H9 (cell line): ENCODE measurements around the gene F10. TPM values are rescaled to one million over a fixed set of nuclear protein-coding genes. Genes with fewer than 3 reads are reported as not detected.

Source experiments
- DNase-seq: peaks from one replicate; pipeline ENCODE4 v3.0.0-alpha.2; 2017
- H2AFZ ChIP-seq: one replicate; pipeline ENCODE4 v1.6.1; 2013; ENCODE audit warnings: mild to moderate bottlenecking, low read length, control low read depth, moderate library complexity
- H2AK5ac ChIP-seq: 2 replicates; pipeline ENCODE4 v1.6.1; 2013; ENCODE audit warnings: low read length, control low read depth, mixed read lengths; ENCODE audit not compliant: insufficient read length
- H2BK120ac ChIP-seq: one replicate; pipeline ENCODE4 v1.6.1; 2013; ENCODE audit warnings: low read depth, mild to moderate bottlenecking, low read length, control low read depth, inconsistent platforms; ENCODE audit not compliant: poor library complexity, severe bottlenecking
- H2BK12ac ChIP-seq: 2 replicates; pipeline ENCODE4 v1.6.1; 2013; ENCODE audit warnings: low read length, control low read depth, mixed read lengths, low read depth; ENCODE audit not compliant: insufficient read length
- H2BK15ac ChIP-seq: 2 replicates; pipeline ENCODE4 v1.6.1; 2013; ENCODE audit warnings: low read depth, low read length, control low read depth
- H2BK20ac ChIP-seq: one replicate; pipeline ENCODE4 v1.6.1; 2013; ENCODE audit warnings: low read depth, mild to moderate bottlenecking, low read length, control low read depth, inconsistent platforms; ENCODE audit not compliant: poor library complexity, severe bottlenecking
- H2BK5ac ChIP-seq: 2 replicates; pipeline ENCODE4 v1.6.1; 2013; ENCODE audit warnings: low read length, control low read depth, mixed read lengths; ENCODE audit not compliant: insufficient read length
- H3K14ac ChIP-seq: 2 replicates; pipeline ENCODE4 v1.6.1; 2013; ENCODE audit warnings: low read length, control low read depth; ENCODE audit not compliant: insufficient read depth
- H3K18ac ChIP-seq: 2 replicates; pipeline ENCODE4 v1.6.1; 2013; ENCODE audit warnings: low read depth, mild to moderate bottlenecking, mixed read lengths, low read length, control low read depth; ENCODE audit not compliant: insufficient read length
- H3K23ac ChIP-seq: 2 replicates; pipeline ENCODE4 v1.6.1; 2013; ENCODE audit warnings: low read length, control low read depth, mixed read lengths, low read depth; ENCODE audit not compliant: insufficient read length
- H3K23me2 ChIP-seq: 2 replicates; pipeline ENCODE4 v1.6.1; 2013; ENCODE audit warnings: low read depth, mild to moderate bottlenecking, mixed read lengths, low read length, control low read depth; ENCODE audit not compliant: insufficient read length, poor library complexity, severe bottlenecking
- H3K27ac ChIP-seq: 2 replicates; pipeline ENCODE4 v1.5.1; 2013; ENCODE audit warnings: low read length, control low read depth, mixed read lengths, low read depth; ENCODE audit not compliant: insufficient read length
- H3K27me3 ChIP-seq: 2 replicates; pipeline ENCODE4 v1.6.1; 2013; ENCODE audit warnings: low read length, control low read depth, inconsistent platforms; ENCODE audit not compliant: insufficient read depth
- H3K4ac ChIP-seq: 2 replicates; pipeline ENCODE4 v1.6.1; 2013; ENCODE audit warnings: low read depth, mild to moderate bottlenecking, control low read depth, inconsistent platforms, low read length, moderate library complexity
- H3K4me1 ChIP-seq: 2 replicates; pipeline ENCODE4 v1.6.1; 2013; ENCODE audit warnings: low read length, control low read depth, inconsistent platforms; ENCODE audit not compliant: insufficient read depth
- H3K4me2 ChIP-seq: 2 replicates; pipeline ENCODE4 v1.6.1; 2013; ENCODE audit warnings: low read length, control low read depth, mixed read lengths; ENCODE audit not compliant: insufficient read length, insufficient read depth
- H3K56ac ChIP-seq: 2 replicates; pipeline ENCODE4 v1.6.1; 2013; ENCODE audit warnings: low read depth, mild to moderate bottlenecking, mixed read lengths, low read length, control low read depth; ENCODE audit not compliant: insufficient read length
- H3K79me1 ChIP-seq: 2 replicates; pipeline ENCODE4 v1.6.1; 2013; ENCODE audit warnings: low read depth, mild to moderate bottlenecking, moderate library complexity, low read length, control low read depth, inconsistent platforms; ENCODE audit not compliant: insufficient read depth, poor library complexity, severe bottlenecking
- H3K79me2 ChIP-seq: 2 replicates; pipeline ENCODE4 v1.6.1; 2013; ENCODE audit warnings: low read length, control low read depth, inconsistent platforms; ENCODE audit not compliant: insufficient read depth
- H3K9ac ChIP-seq: 2 replicates; pipeline ENCODE4 v1.6.1; 2013; ENCODE audit warnings: low read length, control low read depth, mixed read lengths; ENCODE audit not compliant: insufficient read length; ENCODE audit errors: extremely low read depth
- H3K9me3 ChIP-seq: one replicate; pipeline ENCODE4 v1.6.1; 2013; ENCODE audit warnings: low read depth, low read length, inconsistent platforms; ENCODE audit not compliant: control insufficient read depth
- H3T11ph ChIP-seq: one replicate; pipeline ENCODE4 v1.6.1; 2013; ENCODE audit warnings: mild to moderate bottlenecking, low read length, control low read depth, inconsistent platforms
- H4K20me1 ChIP-seq: one replicate; pipeline ENCODE4 v1.6.1; 2013; ENCODE audit not compliant: control insufficient read depth, insufficient read length, insufficient read depth
- H4K5ac ChIP-seq: 2 replicates; pipeline ENCODE4 v1.6.1; 2013; ENCODE audit warnings: low read depth, mild to moderate bottlenecking, mixed read lengths, low read length, control low read depth; ENCODE audit not compliant: insufficient read length
- H4K8ac ChIP-seq: replicated peaks from 2 replicates; pipeline ENCODE4 v1.6.1; 2013; ENCODE audit warnings: low read length, control low read depth, mixed read lengths, low read depth; ENCODE audit not compliant: insufficient read length
- H4K91ac ChIP-seq: 2 replicates; pipeline ENCODE4 v1.6.1; 2013; ENCODE audit warnings: low read depth, mild to moderate bottlenecking, moderate library complexity, mixed read lengths, low read length, control low read depth; ENCODE audit not compliant: insufficient read length
- H3K27ac Mint-ChIP-seq, 3 experiments: 2 replicates in 2 of 3; 3 replicates in 1 of 3; pipeline ENCODE4 v1.8.0; 2020 to 2021; ENCODE audit warnings: mixed read lengths in 3 of 3, mild to moderate bottlenecking in 1 of 3, moderate library complexity in 1 of 3
- H3K27me3 Mint-ChIP-seq: 2 replicates; pipeline ENCODE4 v1.8.0; 2021; ENCODE audit warnings: low read depth, mild to moderate bottlenecking, moderate library complexity, mixed read lengths
- H3K36me3 Mint-ChIP-seq, 3 experiments: 2 replicates in 2 of 3; 3 replicates in 1 of 3; pipeline ENCODE4 v1.8.0; 2020 to 2021; ENCODE audit warnings: low read depth in 3 of 3, mixed read lengths in 3 of 3; ENCODE audit not compliant: insufficient read depth in 1 of 3
- H3K4me1 Mint-ChIP-seq, 2 experiments: 2 replicates each; pipeline ENCODE4 v1.8.0; 2020; ENCODE audit warnings: mixed read lengths in 2 of 2
- H3K4me3 Mint-ChIP-seq, 2 experiments: 2 replicates in 1 of 2; 3 replicates in 1 of 2; pipeline ENCODE4 v1.8.0; 2020 to 2021; ENCODE audit warnings: mild to moderate bottlenecking in 2 of 2, mixed read lengths in 2 of 2, moderate library complexity in 1 of 2
- H3K9me3 Mint-ChIP-seq, 2 experiments: 2 replicates in 1 of 2; 3 replicates in 1 of 2; pipeline ENCODE4 v1.8.0; 2020; ENCODE audit warnings: mild to moderate bottlenecking in 2 of 2, mixed read lengths in 2 of 2, moderate library complexity in 1 of 2
- CTCF ChIP-seq: fragments of 200-600 bp; sonication (generic); conservative IDR thresholded peaks from 3 replicates; pipeline ENCODE4 v1.8.0; 2021; ENCODE audit warnings: antibody characterized with exemption, mild to moderate bottlenecking
- WGBS: extraction: QIAGEN DNeasy Blood & Tissue Kit; methylation state at CpG from one replicate; pipeline ENCODE4 v1.1.7; 2013; ENCODE audit warnings: missing lambda C conversion rate, low lambda C conversion rate, mixed read lengths; ENCODE audit not compliant: insufficient read length; ENCODE audit errors: extremely low coverage; 5-methylcytosine and 5-hydroxymethylcytosine counted together
- total RNA-seq: library from RNA; stranded (reverse); gene quantifications from 2 replicates; pipeline ENCODE4 v1.2.1, GENCODE V29; 2021

Gene F10
- total RNA-seq, 1 experiment from 2014 or later = 1.7 TPM

DNA sequence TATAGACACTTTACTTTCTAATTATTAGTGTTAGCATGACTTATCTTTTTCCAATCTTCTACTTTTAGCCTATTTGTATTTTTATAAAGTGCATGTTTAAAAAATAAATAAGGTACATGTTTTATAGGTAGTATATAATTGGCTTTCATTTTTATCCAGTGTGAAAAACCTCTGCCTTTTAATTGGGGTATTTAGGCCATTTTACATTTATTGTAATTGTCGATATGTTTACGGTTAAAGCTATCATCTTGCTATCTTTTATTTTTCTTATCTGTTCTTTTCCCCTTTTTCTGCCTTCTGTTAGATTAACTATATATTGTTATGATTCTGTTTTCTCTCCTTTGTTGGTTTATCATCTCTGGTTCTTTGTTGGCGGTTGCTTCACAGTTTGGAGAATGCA lies 45.0 kb downstream of the F10 start:
- Histone ChIP-seq H3K79me2 (no peaks in the 10 kb centered on the region), H3K79me1 (no peaks in the 10 kb centered on the region), H4K8ac (no peak overlapping the region), H3K23me2 (no peaks in the 10 kb centered on the region), H2BK12ac (no peak overlapping the region), H3K23ac (no peak overlapping the region), H3K27me3 (no peaks in the 10 kb centered on the region), H3K27ac (no peak overlapping the region), H2BK15ac (no peak overlapping the region), H3T11ph (no peak overlapping the region), H2BK120ac (no peak overlapping the region), H3K18ac (no peak overlapping the region), H3K4ac (no peak overlapping the region), H3K4me1 (no peaks in the 10 kb centered on the region), H3K9me3 (no peaks in the 10 kb centered on the region), H4K20me1 (no peaks in the 10 kb centered on the region), H2AK5ac (no peak overlapping the region), H4K5ac (no peak overlapping the region), H3K14ac (no peak overlapping the region), H2BK20ac (no peak overlapping the region), H2AFZ (no peak overlapping the region), H3K4me2 (no peak overlapping the region), H4K91ac (no peak overlapping the region), H3K9ac (no peak overlapping the region), H2BK5ac (no peak overlapping the region), H3K56ac (no peak overlapping the region)
- no peak for DNase-seq
- Mint-ChIP-seq H3K4me1 (peaks cover 19 to 24% of the 10 kb centered on the region in 2 experiments), H3K36me3 (peaks cover 12 to 38% (median 18%) of the 10 kb centered on the region in 3 experiments; a peak in 5 of 7 replicates), H3K27ac (no peak overlapping the region), H3K4me3 (no peak overlapping the region), H3K27me3 (peaks cover 9% of the 10 kb centered on the region), H3K9me3 (no peaks in the 10 kb centered on the region)
- WGBS = no CpG with 5 or more reads among the region's 3 CpGs
- TF ChIP-seq CTCF = no peak
